SKM-1 treated with dmso at 0.1 percent for 144 hours (cell line): ENCODE data around the gene XIAP.

ENCODE experiments used
- DNase-seq: peaks from one replicate; lab custom pipeline; 2025; ENCODE audit not compliant: unreplicated experiment; lab: John Stamatoyannopoulos, UW

Gene XIAP

DNA sequence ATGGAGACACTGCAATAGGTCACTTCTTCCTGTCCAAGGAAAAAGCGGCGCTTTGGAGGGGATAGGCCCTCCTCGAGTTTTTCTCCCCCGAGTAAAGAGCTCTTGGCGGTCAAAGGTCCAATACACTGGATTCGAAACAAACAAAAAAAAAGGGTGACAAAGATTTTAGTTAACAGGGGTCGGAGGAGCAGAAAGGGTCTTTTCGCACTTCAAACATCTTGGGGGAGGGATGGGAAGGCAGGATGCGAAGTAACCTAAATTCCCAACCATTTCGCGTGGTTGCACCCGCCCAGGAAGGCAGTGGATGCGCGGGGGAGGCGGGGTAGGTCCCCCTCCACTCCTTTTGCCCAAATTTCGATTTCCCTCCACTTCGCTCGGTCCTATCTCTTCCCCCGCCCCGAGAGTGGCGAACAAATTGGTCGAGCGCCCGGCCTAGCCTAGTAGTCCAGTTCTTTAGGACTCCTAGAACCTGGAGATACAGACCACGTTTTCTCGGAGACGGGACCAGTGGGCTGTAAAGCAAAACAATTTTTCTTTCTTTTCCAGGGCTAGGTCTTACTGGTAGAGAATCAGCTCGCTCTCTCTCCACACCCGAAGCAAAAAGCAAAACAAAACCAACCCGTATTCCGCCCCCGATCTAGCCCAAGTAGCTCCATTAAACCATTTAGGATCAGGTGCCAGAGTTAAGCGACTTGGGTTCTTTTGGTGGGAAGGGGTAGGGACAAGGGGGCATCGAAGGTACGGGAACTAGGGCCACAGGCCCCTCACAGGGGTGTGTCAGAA, 99.6 kb downstream of the XIAP start:
- no peak for DNase-seq

DNA sequence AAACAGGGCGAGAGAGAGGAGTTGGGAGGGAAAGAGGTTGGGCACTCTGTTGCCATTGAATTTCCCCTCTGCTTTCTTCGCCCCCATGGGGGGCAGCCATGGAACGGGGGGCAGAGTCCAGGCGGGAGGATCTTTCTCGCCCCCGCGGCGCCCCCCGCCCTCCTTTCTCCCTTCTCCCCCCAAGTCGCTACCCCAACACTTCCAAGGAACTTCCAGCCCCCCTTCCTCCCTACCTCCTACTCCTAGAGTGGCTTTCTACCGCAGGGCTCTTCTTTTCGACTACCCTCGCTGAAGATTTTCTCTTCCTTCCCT, 101.1 kb downstream of the XIAP start:
- DNase-seq = no peak

DNA sequence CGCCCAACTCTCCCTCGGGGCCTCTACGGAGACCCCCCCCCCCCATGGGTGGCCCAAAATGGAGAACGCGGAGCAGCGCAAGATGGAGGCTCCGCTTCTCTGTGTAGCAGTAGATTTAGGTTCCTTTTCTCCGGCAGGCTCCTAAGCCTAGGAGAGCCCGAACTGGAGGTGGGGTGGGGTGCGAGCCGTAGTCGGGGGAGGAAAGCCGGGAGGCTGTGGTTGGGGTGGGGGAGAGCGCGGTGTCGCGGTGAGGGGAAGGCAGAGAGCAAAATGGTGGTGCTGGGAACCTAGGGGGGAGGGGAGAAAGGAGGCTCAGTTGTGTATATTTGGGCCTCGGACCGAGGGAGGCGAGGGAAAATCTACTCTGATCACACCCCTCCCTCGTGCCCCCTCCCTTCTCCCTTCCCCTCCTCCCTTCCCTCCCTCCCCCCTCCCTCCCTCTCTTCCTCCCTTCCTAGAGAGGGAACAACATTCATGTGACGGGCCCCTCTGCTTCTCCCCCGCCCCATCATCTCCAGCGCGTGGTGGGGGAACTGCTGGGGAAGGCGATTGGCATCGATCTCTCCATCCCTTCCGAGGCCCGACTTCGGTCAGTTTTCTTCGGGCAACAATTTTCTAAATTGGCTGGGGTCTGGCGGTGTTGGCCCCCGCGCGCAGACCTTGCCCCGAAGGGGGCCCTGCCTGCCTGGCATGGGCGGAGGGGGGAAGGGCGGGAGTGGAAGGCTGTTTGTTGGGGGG, 101.6 kb downstream of the XIAP start, which contains the start of gene STAG2:
STAG2 (plus strand) TSS at position 439 of the 738 bp plus-strand sequence. CDS start 60,922 bp downstream, outside the sequence.
- peak; percentile 50 for DNase-seq

DNA sequence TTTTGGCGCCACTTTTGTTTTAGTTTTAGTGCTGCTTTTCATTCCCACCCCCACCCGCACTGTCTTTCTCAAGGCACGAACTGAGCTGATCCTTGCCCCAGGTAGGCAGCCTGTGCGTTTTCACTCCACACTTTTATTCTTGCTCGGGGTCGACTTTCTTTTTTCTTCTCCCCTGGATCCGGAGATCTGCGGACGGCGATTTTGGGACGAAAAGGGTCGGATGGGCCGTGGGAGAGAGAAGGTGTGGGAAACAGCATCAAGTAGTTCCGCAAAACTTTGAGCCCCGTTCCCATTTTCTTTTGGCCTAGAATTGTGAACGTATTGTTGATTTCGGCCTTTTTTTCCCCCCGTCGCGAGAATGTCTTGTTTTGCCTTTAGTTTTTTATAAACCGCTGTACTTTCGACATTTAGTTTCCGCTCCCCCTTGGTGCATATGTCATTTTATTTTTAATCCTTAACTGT, 102.2 kb downstream of the XIAP start:
- DNase-seq = peak; percentile 10

DNA sequence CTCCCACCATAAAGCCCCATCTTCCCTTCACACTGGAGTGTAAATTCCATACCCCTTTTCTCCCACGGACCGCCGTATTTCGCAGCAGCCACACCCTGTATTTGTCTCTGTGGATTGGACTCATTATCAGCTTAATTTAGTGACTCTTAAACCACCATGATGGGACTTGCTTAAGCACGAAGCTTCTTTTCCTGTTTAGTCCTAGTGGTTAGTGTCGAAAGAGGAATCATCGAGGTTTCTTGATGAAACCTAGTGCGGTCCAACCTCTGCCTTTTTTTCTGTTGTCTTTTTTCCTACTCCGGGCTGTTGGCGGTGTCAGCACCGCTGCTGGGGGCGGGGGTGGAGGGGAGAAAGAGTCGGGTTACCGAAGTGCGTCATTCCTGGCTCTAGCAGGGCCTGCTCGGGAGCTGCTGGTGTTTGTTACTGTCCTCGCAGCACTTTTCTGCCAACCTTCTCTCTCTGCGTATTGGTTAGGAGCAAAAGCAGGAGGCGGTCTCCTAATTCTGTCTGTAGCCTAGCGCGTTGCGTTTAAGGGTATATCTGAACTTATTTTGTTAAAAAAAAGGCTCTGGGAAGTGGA, 103.0 kb downstream of the XIAP start:
- DNase-seq = peak; percentile 84
